Spleen (tissue), 7 donors: Measurements from ENCODE around the gene MMP15.

ENCODE experiments used
- POLR2A ChIP-seq, 3 donors: fragments of 450-650 bp; IDR thresholded peaks; one replicate each; pipeline ENCODE4 v1.5.1; 2017; ENCODE audit warnings: antibody characterized with exemption in 3 of 3, mild to moderate bottlenecking in 1 of 3
- POLR2AphosphoS5 ChIP-seq, 3 donors: sonication (generic); formaldehyde crosslinking; IDR thresholded peaks; one replicate each; pipeline ENCODE4 v1.5.1; 2017; ENCODE audit warnings: antibody characterized with exemption in 3 of 3
- TF ChIP-seq, protein P1 (sequence below), 11 experiments: fragments of 200-600 bp in 7 of 11; fragments of 450-650 bp in 4 of 11; sonication (generic) in 4 of 11; IDR thresholded peaks in 8 of 11; conservative IDR thresholded peaks in 3 of 11; 1 replicate in 7 of 11; 2 replicates in 4 of 11; pipeline versions ENCODE4 v1.4.0 to v1.8.0; 2016 to 2021; ENCODE audit warnings: antibody characterized with exemption in 11 of 11, inconsistent platforms in 4 of 11, mild to moderate bottlenecking in 1 of 11
- donor health status: DM: no; HTN: no; CAD: no; lungs with moderate emphysema.
- donor health status: DM: no; HTN: no; CAD: no.
- donor health status: DM: no; HTN: no; CAD: no.

DNA sequence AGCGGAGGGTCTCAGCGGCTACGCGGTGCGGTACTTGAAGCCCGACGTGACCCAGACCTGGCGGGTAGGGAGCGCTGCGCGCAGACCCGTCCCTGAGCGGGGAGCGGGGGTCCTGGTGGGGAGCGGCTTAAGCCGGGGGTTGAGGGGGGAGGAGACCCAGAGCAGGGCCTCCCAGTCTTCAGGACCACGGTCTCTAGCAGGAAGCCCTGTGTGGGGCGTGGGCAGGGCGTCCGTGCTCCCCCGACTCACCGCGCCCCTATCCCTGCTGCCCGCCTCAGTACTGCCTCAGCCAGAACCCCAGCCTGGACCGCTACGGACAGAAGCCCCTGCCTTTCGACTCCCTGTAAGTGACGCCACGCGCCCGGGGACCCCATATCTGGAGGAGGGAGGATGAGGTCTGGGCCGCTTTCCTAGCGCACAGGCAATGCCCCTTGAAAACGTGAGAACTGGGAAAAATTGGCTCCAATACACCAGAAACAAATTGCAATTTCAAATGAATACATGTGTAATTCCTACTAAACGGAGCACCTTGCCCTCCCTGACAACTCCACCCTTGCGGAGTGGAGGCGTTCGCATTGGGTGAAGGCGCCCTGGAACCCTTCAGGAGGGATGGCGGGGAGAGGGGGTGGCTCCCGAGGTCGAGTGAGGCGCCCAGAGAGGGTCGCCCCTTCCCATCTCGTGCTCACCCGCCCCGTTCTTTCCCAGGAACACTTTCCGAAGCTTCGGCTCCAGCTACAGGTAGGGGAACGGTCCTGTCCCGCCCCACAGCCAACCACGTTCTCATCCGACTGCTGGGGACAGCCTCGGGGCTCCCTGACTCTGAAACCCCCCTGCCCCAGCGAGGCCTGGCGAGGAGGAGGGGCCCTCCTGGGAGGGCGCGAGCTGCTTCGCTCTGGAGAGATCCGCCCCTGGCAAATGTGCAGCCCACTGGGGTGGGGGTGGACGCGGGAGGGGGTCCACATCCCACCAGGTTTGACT lies 40.1 kb upstream of the MMP15 start:
- TF ChIP-seq, protein P1, sequence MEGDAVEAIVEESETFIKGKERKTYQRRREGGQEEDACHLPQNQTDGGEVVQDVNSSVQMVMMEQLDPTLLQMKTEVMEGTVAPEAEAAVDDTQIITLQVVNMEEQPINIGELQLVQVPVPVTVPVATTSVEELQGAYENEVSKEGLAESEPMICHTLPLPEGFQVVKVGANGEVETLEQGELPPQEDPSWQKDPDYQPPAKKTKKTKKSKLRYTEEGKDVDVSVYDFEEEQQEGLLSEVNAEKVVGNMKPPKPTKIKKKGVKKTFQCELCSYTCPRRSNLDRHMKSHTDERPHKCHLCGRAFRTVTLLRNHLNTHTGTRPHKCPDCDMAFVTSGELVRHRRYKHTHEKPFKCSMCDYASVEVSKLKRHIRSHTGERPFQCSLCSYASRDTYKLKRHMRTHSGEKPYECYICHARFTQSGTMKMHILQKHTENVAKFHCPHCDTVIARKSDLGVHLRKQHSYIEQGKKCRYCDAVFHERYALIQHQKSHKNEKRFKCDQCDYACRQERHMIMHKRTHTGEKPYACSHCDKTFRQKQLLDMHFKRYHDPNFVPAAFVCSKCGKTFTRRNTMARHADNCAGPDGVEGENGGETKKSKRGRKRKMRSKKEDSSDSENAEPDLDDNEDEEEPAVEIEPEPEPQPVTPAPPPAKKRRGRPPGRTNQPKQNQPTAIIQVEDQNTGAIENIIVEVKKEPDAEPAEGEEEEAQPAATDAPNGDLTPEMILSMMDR (IDR thresholded peaks at IDR 0.05 in 8 of 11, conservative IDR thresholded peaks at IDR 0.05 in 3 of 11), result no peak
- TF ChIP-seq POLR2AphosphoS5 (IDR thresholded peaks at IDR 0.05), result no peak
- TF ChIP-seq POLR2A (IDR thresholded peaks at IDR 0.05), result no peak
